HG03521 (cell line): ENCODE results near the gene MEIS2.

Experiments
- ATAC-seq: cut with Tn5 transposase; IDR thresholded peaks from one replicate; pipeline ENCODE4 v1.9.1; 2021; ENCODE audit warnings: mild to moderate bottlenecking, moderate library complexity; ENCODE audit not compliant: unreplicated experiment

The MEIS2 gene

GRCh38 chr15:36967929-36968328 is 132.4 kb downstream of the MEIS2 start:
- ATAC-seq: no peak

- ATAC-seq: no peak
These were observed 133.6 kb downstream of the MEIS2 start for GRCh38 chr15:36966708-36967107.

GRCh38 chr15:36965570-36966342 is 134.6 kb downstream of the MEIS2 start:
- no peak for ATAC-seq

- no peak for ATAC-seq
These were observed 135.7 kb downstream of the MEIS2 start for GRCh38 chr15:36964626-36965025.

- ATAC-seq: no peak
These were observed 138.4 kb downstream of the MEIS2 start for GRCh38 chr15:36961956-36962355.

- no peak for ATAC-seq
These were observed 139.5 kb downstream of the MEIS2 start for GRCh38 chr15:36960947-36961227.

- ATAC-seq: no peak
These were observed 140.0 kb downstream of the MEIS2 start for GRCh38 chr15:36960179-36960946.

- no peak for ATAC-seq
These were observed 140.6 kb downstream of the MEIS2 start for GRCh38 chr15:36959746-36960145.

GRCh38 chr15:36958606-36959005 is 141.7 kb downstream of the MEIS2 start:
- ATAC-seq: no peak

GRCh38 chr15:36954486-36954885 is 145.9 kb downstream of the MEIS2 start:
- ATAC-seq: no peak

- ATAC-seq: no peak
These were observed 147.0 kb downstream of the MEIS2 start for GRCh38 chr15:36953346-36953745.

GRCh38 chr15:36951731-36952247 is 148.6 kb downstream of the MEIS2 start:
- no peak for ATAC-seq

GRCh38 chr15:36950371-36950770 is 150.0 kb downstream of the MEIS2 start:
- ATAC-seq: no peak

GRCh38 chr15:36948982-36949381 is 151.4 kb downstream of the MEIS2 start:
- ATAC-seq: no peak

GRCh38 chr15:36947035-36947719 is 153.2 kb downstream of the MEIS2 start:
- no peak for ATAC-seq

- ATAC-seq: no peak
These were observed 155.9 kb downstream of the MEIS2 start for GRCh38 chr15:36944442-36944841.

- no peak for ATAC-seq
These were observed 156.6 kb downstream of the MEIS2 start for GRCh38 chr15:36943508-36944361.

- no peak for ATAC-seq
These were observed 158.0 kb downstream of the MEIS2 start for GRCh38 chr15:36942248-36942827.

- ATAC-seq: no peak
These were observed 158.6 kb downstream of the MEIS2 start for GRCh38 chr15:36941798-36942197.

- no peak for ATAC-seq
These were observed 159.6 kb downstream of the MEIS2 start for GRCh38 chr15:36940636-36941260.
